CD14-positive monocyte (primary cell): Measurements from ENCODE around the gene SLC27A6. TPM values are rescaled to one million over a fixed set of nuclear protein-coding genes. Genes with fewer than 3 reads are reported as not detected.

ENCODE experiments used
- DNase-seq, 3 donors: peaks; one replicate each; pipeline ENCODE4 v3.0.0-alpha.2; 2011 to 2022
- H2AFZ ChIP-seq: 2 replicates; pipeline ENCODE4 v1.6.0; 2012; ENCODE audit warnings: mild to moderate bottlenecking, low read depth, low read length, inconsistent platforms; ENCODE audit not compliant: insufficient read depth, poor library complexity, severe bottlenecking
- H3K27ac ChIP-seq, 2 donors: 1 replicate in 1 of 2; 2 replicates in 1 of 2; pipeline ENCODE4 v1.5.1; 2012 to 2013; ENCODE audit warnings: low read length in 2 of 2, control low read depth in 1 of 2, inconsistent platforms in 1 of 2, low read depth in 1 of 2, mild to moderate bottlenecking in 1 of 2
- H3K27me3 ChIP-seq, 2 donors: one replicate each; pipeline versions ENCODE4 v1.6.0 to v1.6.1; 2011 to 2013; ENCODE audit warnings: low read length in 2 of 2; ENCODE audit not compliant: control insufficient read depth in 2 of 2, insufficient read depth in 2 of 2
- H3K36me3 ChIP-seq, 2 donors: replicated peaks in 1 of 2; 1 replicate in 1 of 2; 2 replicates in 1 of 2; pipeline versions ENCODE4 v1.5.1 to v1.6.1; 2012 to 2013; ENCODE audit warnings: low read length in 2 of 2, control low read depth in 1 of 2, inconsistent platforms in 1 of 2, mild to moderate bottlenecking in 1 of 2; ENCODE audit not compliant: insufficient read depth in 2 of 2, control insufficient read depth in 1 of 2
- H3K4me1 ChIP-seq, 2 donors: 1 replicate in 1 of 2; 2 replicates in 1 of 2; pipeline versions ENCODE4 v1.5.1 to v1.6.1; 2012 to 2013; ENCODE audit warnings: low read length in 2 of 2, control low read depth in 1 of 2, inconsistent platforms in 1 of 2, mild to moderate bottlenecking in 1 of 2, moderate library complexity in 1 of 2; ENCODE audit not compliant: insufficient read depth in 2 of 2, control insufficient read depth in 1 of 2
- H3K4me2 ChIP-seq: replicated peaks from 2 replicates; pipeline ENCODE3; 2012; ENCODE audit warnings: low read length, moderate library complexity, mild to moderate bottlenecking; ENCODE audit not compliant: poor library complexity, severe bottlenecking; ENCODE audit errors: extremely low read depth
- H3K4me3 ChIP-seq, 3 experiments: fragments of 200-600 bp in 1 of 3; sonication (generic) in 1 of 3; replicated peaks in 1 of 3; 1 replicate in 2 of 3; 2 replicates in 1 of 3; pipeline ENCODE4 v1.5.1; 2011 to 2013; ENCODE audit warnings: low read length in 3 of 3, mild to moderate bottlenecking in 3 of 3, control low read depth in 2 of 3, low read depth in 2 of 3, inconsistent platforms in 1 of 3, moderate library complexity in 1 of 3
- H3K79me2 ChIP-seq: 2 replicates; pipeline ENCODE4 v1.6.0; 2012; ENCODE audit warnings: mild to moderate bottlenecking, control low read depth, inconsistent platforms, low read length, moderate library complexity; ENCODE audit not compliant: insufficient read depth
- H3K9ac ChIP-seq: 2 replicates; pipeline ENCODE4 v1.6.0; 2017; ENCODE audit warnings: low read length, mild to moderate bottlenecking; ENCODE audit not compliant: insufficient read depth, poor library complexity, severe bottlenecking
- H3K9me3 ChIP-seq, 2 donors: replicated peaks in 1 of 2; 1 replicate in 1 of 2; 2 replicates in 1 of 2; pipeline versions ENCODE4 v1.5.1 to v1.6.1; 2012 to 2013; ENCODE audit warnings: low read length in 2 of 2, control low read depth in 1 of 2; ENCODE audit not compliant: control insufficient read depth in 1 of 2, insufficient read depth in 1 of 2
- H4K20me1 ChIP-seq: 2 replicates; pipeline ENCODE4 v1.6.0; 2012; ENCODE audit warnings: mild to moderate bottlenecking, low read length, control low read depth, moderate library complexity; ENCODE audit not compliant: insufficient read depth
- H3K27ac Mint-ChIP-seq, 7 donors: one replicate each; pipeline ENCODE4 v1.8.0; 2020; ENCODE audit warnings: mild to moderate bottlenecking in 7 of 7, mixed read lengths in 7 of 7, moderate library complexity in 6 of 7, inconsistent platforms in 2 of 7
- H3K27me3 Mint-ChIP-seq, 3 donors: one replicate each; pipeline ENCODE4 v1.8.0; 2021 to 2022; ENCODE audit warnings: low read depth in 3 of 3, mild to moderate bottlenecking in 3 of 3, mixed read lengths in 3 of 3, moderate library complexity in 3 of 3, inconsistent platforms in 1 of 3
- H3K36me3 Mint-ChIP-seq, 2 donors: one replicate each; pipeline ENCODE4 v1.8.0; 2020; ENCODE audit warnings: mixed read lengths in 2 of 2, inconsistent platforms in 1 of 2, mild to moderate bottlenecking in 1 of 2
- H3K4me1 Mint-ChIP-seq: one replicate; pipeline ENCODE4 v1.8.0; 2020; ENCODE audit warnings: mild to moderate bottlenecking, mixed read lengths
- H3K4me3 Mint-ChIP-seq, 2 donors: one replicate each; pipeline ENCODE4 v1.8.0; 2020; ENCODE audit warnings: mild to moderate bottlenecking in 2 of 2, mixed read lengths in 2 of 2, moderate library complexity in 1 of 2
- H3K9me3 Mint-ChIP-seq, 7 donors: one replicate each; pipeline ENCODE4 v1.8.0; 2020 to 2022; ENCODE audit warnings: mixed read lengths in 7 of 7, mild to moderate bottlenecking in 6 of 7, moderate library complexity in 6 of 7, inconsistent platforms in 2 of 7
- CTCF ChIP-seq: fragments of 200-600 bp; IDR thresholded peaks from one replicate; pipeline ENCODE4 v1.8.0; 2022; ENCODE audit warnings: antibody characterized with exemption, mild to moderate bottlenecking
- WGBS: methylation state at CpG from one replicate; pipeline ENCODE4 v1.1.5; 2013; ENCODE audit warnings: missing lambda C conversion rate; ENCODE audit not compliant: insufficient coverage; 5-methylcytosine and 5-hydroxymethylcytosine counted together
- intact Hi-C, 2 donors: fragments of 100-400 bp; cut with micrococcal nuclease; formaldehyde crosslinking; loops; one replicate each; pipeline versions ENCODE4 v1.15.0 to v1.15.1; 2023
- polyA plus RNA-seq, 3 donors: library from polyadenylated mRNA; depleted of rRNA in 1 of 3; unstranded in 2 of 3; stranded (reverse) in 1 of 3; fragments of 300-500 nt in 2 of 3; fragments of >200 nt in 1 of 3; fragmentation: Illumina TruSeq in 2 of 3; gene quantifications; 1 replicate in 2 of 3; 2 replicates in 1 of 3; pipeline ENCODE4 v1.2.3, GENCODE V29; 2012 to 2021

The SLC27A6 gene
- polyA plus RNA-seq, 3 donors = not detected

GRCh38 chr5:129019401-129019908 is 54.2 kb downstream of the SLC27A6 start:
- Histone ChIP-seq H3K9ac (no peak overlapping the region), H3K9me3 (no peaks in the 10 kb centered on the region), H4K20me1 (no peaks in the 10 kb centered on the region), H3K36me3 (no peaks in the 10 kb centered on the region), H3K4me3 (no peak overlapping the region), H3K4me1 (no peaks in the 10 kb centered on the region), H3K27ac (no peak overlapping the region), H3K4me2 (no peak overlapping the region), H3K79me2 (no peaks in the 10 kb centered on the region), H2AFZ (no peak overlapping the region), H3K27me3 (no peaks in the 10 kb centered on the region)
- Mint-ChIP-seq H3K27me3 (peaks cover 0 to 2% (median 0%) of the 10 kb centered on the region in 3 donors), H3K9me3 (peaks cover 0 to 4% (median 0%) of the 10 kb centered on the region in 7 donors), H3K4me3 (no peak overlapping the region), H3K27ac (no peak overlapping the region), H3K4me1 (no peaks in the 10 kb centered on the region), H3K36me3 (no peaks in the 10 kb centered on the region)
- no peak for TF ChIP-seq CTCF
- intact Hi-C loops = no loop called here
- DNase-seq = no peak
- no CpG with 5 or more reads among the region's 4 CpGs for WGBS

- Mint-ChIP-seq H3K27ac (no peak overlapping the region), H3K9me3 (peaks cover 0 to 4% (median 0%) of the 10 kb centered on the region in 7 donors), H3K27me3 (peaks cover 0 to 2% (median 0%) of the 10 kb centered on the region in 3 donors), H3K4me3 (no peak overlapping the region), H3K36me3 (no peaks in the 10 kb centered on the region), H3K4me1 (no peaks in the 10 kb centered on the region)
- intact Hi-C loops = no loop called here
- H2AFZ ChIP-seq = no peak overlapping the region
- no peak overlapping the region for H3K4me2 ChIP-seq
- no peaks in the 10 kb centered on the region for H3K36me3 ChIP-seq
- 100% methylated on average over 4 of the region's 4 CpGs for WGBS
- H4K20me1 ChIP-seq = no peaks in the 10 kb centered on the region
- H3K4me1 ChIP-seq = no peaks in the 10 kb centered on the region
- H3K27ac ChIP-seq = no peak overlapping the region
- no peak for DNase-seq
- no peak for TF ChIP-seq CTCF
- no peak overlapping the region for H3K9ac ChIP-seq
- no peaks in the 10 kb centered on the region for H3K27me3 ChIP-seq
- H3K79me2 ChIP-seq = no peaks in the 10 kb centered on the region
- H3K9me3 ChIP-seq = no peaks in the 10 kb centered on the region
- no peak overlapping the region for H3K4me3 ChIP-seq
Observed at GRCh38 chr5:129020683-129021082, 55.4 kb downstream of the SLC27A6 start.
